HG03097 (cell line): ENCODE data around the gene TMEM203.

Experiments
- ATAC-seq: cut with Tn5 transposase; IDR thresholded peaks from one replicate; pipeline ENCODE4 v1.9.1; 2021; ENCODE audit not compliant: unreplicated experiment, low FRiP score

Gene TMEM203

DNA sequence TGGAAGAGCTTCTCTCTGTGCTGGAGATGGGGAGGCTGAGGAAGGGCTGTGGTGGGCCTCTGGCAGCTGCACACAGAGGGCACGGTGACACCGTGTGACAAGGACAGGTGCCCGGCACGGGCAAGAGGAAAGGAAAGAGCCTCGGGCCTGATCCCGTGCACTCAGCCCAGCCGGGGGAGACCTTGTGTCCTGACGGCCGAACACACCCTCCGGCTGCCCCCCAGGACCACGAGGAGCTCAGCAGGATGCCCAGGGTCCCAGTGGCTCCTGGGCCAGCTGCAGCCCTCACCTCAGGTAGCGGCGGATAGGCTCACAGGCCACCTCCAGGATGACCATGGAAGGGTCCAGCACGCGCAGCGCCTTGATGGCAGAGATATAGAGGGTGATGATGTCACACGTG, 22.6 kb downstream of the TMEM203 start:
- ATAC-seq, result no peak

DNA sequence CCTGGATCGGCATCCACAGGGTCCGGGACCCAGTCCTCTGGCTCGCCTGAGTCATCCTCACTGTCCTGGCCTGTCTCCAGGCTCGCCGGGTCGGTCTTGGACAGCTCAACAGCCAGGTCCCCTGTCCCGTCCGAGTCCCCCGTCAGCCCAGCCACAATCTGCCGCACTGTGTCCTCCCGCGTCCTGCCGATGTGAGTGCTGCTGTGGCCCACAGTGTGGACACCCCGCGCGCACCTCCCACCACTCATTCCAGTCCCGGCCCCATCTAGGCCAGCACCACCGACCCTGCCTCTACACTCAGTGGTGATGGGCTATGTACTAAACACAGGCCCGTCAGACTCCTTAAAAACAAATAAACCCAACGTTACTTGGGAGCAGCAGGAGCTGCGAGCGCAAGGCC, 23.8 kb downstream of the TMEM203 start:
- ATAC-seq, result no peak

DNA sequence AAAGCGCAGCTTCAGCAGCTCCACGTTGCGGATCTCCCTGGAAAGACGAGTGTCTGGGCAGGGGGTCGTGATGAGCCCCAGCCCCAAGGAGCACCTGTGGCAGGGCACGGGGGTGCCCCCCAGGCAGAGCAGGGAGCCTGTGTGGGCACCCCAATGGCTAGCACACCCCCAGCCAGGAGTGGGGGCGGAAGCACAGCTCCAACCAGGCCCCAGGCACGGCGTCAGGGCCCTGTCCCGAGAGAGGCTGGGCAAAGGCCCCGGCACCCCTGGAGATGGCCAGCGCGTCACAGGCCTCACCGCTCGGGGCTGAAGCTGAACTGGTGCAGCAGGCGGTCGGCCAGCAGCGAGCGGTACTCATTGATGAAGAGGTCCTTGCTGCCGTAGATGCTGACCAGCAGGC, 25.0 kb downstream of the TMEM203 start:
- no peak for ATAC-seq

DNA sequence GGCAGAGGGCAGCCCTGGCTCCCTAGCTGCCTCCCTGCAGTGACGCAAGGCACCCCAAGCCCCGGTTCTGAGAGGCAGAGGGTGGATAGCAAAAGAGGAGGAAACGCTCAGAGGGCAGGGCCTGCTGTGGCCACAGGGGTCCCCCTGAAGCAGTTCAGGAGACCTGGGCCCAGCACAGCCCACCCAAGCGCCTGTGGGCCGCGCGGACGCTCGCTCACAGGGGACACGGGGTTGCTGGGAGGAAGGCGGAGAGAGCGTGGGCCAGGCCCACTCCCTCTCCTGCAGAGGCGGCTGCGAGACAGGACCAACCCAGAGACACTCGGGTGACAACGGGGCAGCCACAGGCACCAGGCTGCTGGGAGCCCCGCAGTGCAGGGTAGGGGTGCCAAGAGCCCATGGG, 25.7 kb downstream of the TMEM203 start:
- ATAC-seq, result no peak

DNA sequence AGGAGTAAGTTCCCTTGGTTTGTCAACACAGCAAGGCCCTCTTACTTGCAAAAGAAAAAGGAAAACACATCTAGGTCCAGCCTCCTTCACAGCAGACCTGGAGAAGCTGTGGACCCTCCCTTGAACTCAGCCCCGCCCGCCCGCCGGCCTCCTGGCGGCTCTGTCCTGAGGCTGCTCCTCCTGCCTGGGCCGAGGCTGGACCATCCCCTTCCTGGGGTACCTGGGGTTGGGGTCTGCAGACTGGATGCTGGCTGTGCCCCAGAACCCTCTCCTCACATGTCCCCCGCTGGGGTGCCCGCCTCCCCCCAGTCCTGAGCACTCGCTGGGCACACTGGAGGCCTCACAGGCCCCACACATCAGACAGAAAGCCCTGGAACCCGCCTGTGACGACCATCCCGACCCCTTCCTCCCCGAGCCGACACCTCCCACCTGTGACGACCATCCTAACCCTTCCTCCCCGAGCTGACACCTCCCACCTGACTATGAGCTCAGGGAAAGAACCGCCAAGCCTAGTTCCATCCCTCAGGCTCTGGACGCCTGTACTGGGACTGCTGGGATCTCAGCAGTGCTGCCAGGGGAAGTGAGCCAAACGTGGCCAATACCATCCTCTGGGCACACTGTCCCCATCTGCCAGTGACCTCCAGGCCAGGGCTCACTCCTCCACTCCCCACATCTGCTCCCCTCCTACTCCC, 26.4 kb downstream of the TMEM203 start:
- ATAC-seq, result no peak

DNA sequence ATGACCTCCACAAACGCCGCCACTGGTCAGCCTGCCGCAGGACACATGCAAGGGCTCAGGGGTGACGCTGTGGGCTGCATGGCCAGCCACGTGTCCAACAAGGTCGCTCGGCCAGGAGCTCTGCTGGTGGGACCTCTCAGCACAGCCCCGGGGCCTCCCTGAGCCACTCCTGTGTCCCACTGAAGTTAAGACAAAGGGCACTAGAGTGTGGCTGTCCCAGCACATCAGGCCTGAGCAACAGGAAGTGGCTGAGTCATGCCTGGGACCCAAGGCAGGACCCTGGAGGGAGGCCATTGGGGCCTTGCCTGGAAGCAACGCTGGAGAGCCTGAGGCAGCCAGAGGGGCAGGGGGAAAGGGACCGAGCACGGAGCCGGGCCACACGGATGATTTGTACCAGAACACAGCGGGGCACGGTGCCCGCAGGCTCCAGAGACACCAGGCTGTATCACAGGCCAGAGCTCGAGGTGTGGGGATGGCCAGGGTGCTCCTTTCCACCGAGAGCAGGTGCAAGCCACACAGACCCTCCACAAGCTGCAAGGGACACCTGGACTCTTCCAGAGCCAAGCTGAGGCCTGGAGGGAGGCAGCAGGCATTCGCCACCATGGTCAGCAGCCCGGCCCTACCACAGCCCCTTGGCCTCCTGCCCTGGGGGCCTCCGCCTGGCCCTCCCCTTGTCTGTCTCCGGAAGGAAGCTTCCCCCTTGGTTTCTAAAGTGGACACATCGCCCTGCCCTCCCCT, 27.1 kb downstream of the TMEM203 start:
- no peak for ATAC-seq

DNA sequence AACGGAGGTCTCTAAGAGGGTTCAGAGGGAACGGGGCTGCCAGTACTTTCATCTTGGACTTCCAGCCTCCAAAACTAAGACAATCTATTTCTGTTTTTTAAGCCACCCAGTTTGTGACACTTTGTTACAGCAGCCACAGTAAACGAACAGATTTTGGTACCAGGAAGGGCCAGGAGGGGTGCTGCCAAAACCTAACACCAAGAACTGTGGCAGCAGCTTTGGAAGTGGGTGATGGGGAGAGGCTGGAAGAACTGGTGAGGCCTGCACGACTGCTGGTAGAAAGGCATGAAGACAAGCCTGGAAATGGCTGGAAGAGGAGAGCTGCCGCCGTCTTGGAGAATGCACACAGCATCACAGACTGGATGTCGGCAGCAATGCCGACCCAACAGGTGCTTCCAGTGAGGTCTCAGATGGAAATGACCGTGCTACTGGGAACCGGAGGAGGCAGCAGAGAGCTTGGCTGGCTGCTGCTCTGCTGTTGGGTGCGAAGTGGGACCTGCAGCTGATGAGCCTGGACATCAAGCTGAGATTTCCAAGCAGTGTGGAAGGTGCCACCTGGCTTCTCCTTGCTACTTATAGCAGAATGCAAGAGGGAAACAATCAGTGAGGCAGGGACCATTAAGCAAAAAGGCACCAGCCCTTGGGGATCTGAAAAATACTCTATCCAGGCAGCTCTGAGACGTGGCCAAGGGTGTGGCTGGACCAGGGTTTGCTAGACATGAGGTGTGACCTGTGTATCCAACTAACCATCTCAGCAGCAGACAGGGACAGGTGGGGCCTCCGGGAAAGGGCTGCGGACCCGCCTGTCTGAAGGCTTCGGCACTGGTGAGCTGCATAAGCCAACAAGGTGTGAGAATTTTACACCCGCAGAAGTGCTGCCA, 28.9 kb downstream of the TMEM203 start:
- no peak for ATAC-seq

DNA sequence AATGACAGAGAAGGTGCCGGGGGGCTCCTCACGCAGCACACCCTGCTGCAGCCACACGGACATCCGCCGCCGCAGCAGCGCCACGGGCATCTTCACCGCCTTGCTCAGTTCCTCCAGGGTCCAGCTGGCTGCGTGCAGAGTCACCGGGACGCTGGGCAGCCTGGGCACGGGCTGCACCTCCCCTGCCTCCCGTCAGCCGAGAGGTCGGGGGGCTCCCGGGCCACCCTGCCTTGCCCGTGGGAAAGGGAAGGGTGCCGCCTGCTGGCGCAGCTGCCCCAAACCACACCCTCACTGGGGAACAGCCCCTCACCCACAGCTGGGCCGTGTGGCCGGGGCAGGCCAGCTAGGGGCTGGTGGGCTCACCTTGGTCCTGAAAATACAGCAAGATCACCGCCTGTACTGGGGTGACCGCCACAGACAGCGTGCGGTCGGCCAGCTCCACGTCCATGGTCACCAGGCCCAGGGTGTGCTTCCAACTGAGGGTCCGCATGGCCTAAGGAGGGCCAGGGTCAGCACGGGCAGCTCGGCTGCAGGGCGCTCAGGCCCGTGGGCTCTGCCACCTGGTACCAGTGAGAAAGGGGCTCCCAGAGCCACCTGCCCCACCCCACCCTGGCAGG, 30.0 kb downstream of the TMEM203 start:
- no peak for ATAC-seq

DNA sequence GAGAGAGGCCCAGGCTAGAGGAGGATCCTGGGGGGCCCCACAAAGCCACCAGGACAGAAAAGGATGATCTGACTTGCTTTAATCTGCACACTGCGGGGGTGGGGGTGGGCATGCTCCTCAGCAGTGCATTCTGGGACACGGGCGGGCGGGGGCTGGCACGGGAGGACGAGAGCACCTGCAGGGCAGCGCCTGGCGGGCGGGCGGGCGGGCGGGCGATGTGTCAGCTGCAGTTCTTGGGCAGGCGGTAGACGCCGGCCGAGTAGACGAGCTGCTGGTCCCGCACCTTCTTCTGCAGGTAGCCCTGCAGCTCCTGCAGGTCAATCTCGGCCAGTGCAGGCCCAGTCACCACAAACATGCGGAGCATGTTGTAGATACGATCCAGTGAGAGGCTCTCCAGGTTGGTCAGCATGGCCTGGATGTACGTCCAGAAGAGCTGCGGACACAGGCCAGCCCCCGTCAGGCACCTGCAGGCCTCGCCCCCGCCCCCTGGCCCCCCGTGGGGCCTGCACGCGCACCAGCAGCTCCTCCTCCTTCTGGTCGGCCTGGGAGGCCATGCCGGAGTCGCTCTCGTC, 30.6 kb downstream of the TMEM203 start:
- no peak for ATAC-seq

DNA sequence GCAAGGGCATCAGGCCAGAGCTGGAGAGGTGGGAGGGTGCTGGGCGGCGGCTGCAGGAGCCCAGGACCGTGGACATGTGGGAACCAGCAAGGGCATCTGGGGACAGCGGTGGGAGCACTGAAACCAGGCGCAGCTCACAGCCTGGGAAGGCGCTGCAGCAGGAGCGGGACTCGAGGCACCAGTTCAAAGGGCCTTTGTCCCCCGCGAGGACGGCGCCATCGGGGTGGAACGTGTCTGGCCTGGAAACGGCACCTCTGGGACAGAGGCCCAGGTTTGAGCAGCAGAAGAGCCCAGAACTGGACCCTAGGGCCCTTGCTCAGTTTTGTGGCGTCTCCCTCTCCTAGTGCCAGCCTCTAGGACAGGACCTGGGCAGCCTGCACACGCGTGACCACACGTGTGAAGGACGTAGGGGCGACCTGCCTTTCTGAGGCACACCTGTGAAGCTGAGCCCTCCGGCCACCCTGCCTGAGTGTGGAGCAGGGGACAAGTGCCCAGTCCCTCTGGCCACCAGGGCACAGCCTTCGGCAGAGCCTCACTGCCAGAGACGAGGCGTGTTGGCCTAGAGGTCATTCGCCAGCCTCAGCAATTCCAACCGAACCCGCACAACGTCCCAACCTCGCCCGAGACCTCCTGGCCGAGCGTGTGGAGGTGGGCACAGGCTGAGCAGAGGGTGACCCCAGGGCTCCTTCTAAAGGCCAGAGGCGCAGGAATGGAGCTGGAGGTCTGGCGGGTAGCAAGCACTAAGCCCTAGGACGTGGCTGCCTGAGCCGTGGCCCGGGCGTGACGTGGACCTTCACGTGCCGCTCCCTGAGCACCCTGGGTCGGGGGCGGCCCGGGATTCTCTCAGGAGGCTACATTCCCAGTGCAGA, 31.4 kb downstream of the TMEM203 start:
- no peak for ATAC-seq

DNA sequence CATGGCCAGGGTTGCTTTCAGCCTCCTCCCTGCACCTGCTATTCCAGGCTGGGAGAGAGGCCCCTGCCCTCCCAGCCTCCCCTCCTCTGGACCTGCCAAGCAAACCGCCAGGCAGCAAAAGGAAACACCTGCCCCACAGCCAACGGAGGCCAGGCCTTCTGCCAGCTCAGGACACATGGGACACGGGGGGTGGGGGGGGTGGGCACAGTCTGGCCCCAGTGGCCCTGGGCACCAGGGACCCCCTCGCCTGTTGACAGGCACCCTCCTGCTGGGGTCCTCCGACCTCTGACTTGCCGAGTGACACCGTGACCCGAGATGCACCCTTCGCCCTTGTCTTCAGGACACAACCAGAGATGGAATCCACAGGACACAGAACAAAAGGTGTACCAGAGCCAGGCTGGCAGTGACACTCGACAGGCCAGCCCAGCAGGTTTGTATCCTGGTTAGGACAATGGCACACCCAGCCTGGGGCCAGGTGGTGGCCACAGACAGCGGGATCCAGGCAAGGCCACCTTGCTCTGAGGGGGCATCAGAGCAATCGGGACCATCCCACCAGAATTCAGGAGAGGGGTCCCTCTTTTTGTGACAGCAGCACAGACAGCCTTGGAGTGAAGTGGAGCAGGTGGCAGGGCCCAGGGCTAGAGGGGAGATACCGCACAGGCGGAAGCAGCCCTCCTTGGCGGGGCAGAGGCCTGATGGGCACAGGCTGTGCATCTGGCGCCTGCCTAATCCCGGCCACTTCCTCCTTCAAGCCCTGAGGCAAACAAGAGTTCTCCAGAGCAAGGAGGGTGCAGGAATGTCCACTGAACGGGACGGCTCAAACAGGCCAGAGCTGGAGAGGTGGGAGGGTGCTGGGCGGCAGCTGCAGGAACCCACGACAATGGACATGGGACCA, 32.3 kb downstream of the TMEM203 start:
- no peak for ATAC-seq

DNA sequence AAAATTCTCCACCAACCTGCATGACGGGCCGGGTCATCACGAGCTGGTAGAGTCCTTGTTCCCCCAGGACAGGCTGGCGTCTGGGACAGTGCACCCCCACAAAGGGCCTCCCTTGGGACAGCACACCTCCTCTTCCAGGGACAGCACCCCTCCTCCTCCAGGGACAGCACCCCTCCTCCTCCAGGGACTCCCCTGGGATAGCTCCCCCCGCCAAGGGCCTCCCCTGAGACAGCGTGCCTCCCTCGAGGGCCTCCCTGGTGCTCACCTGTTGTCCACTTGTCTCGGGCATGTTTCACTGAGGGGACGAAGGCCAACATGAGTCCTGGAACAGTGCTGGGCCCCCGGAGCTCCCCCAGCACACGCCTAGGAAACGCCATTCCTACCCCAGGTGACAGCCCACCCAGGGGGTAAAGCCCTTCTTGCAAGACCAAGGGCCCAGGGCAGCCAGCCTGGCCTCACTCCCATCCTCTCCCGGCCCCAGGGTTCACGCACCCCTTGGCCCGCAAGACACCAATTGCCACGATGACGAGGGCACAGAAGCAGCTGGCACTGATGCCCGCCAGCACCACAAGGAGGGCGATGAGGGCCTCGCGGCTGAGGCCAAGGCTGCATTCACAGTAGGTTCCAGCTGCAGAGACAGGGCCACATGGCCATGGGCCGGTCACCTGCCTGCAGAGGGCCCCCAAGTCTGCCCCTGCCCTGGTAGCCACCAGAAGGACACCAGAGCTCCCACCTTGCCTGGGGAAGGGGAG, 34.1 kb downstream of the TMEM203 start:
- no peak for ATAC-seq

DNA sequence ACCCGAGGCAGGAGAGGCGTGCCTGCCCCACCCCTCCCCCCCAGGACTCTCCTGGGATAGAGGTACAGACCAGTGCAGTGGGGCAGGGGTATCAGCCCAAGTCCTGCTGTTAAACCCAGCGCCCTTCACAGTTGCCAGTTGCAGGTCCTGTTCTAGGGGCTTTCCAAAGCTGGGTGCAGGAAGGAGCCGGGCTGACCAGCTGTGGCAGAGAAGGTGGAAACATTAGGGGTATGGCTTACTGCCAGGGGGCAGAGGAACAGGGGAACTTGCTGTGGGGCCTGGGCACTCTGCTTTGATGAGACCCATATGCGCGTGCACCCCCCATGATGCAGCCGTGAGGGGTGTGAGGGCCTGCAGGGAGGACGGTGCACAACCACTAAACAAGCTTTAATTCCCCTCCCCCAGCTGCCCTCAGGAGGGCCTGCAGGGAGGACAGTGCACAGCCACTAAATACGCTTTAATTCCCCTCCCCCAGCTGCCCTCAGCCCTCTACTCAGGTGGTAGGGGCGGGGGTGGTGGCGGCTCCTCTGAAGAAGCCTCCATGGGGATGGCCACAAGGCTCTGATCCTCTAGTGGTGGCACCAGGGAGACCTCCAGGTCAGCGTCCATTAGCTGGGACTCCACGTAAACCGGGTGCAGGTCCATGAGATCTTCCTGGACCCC, 34.8 kb downstream of the TMEM203 start:
- no peak for ATAC-seq

DNA sequence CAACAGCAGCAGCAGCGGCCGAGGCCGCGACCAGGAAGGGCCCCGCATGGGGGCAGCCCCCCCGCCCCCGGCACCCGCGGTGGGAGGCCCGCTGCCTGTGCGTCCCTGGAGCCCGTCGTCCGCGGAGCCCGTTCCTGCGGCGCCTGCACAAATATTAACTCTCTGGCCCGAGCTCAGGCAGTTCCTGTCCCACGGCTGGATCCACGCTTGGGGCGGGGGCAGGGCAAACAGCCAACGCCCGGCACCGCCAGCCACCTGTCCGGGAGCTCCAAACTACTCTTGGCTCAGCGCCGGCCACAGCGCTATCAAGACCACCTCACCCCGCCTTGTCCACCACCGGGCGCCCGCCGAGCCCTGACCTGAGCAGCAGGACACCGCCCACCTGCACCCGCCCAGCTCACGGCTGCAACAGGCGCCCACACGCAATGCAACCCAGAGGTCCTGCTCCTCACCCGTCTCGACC, 35.5 kb downstream of the TMEM203 start, which contains the start of gene LRRC26:
Gene LRRC26 (minus strand): TSS at position 156 of the 463 bp plus-strand sequence. CDS start 108 bp downstream, at position 48.
- no peak for ATAC-seq

DNA sequence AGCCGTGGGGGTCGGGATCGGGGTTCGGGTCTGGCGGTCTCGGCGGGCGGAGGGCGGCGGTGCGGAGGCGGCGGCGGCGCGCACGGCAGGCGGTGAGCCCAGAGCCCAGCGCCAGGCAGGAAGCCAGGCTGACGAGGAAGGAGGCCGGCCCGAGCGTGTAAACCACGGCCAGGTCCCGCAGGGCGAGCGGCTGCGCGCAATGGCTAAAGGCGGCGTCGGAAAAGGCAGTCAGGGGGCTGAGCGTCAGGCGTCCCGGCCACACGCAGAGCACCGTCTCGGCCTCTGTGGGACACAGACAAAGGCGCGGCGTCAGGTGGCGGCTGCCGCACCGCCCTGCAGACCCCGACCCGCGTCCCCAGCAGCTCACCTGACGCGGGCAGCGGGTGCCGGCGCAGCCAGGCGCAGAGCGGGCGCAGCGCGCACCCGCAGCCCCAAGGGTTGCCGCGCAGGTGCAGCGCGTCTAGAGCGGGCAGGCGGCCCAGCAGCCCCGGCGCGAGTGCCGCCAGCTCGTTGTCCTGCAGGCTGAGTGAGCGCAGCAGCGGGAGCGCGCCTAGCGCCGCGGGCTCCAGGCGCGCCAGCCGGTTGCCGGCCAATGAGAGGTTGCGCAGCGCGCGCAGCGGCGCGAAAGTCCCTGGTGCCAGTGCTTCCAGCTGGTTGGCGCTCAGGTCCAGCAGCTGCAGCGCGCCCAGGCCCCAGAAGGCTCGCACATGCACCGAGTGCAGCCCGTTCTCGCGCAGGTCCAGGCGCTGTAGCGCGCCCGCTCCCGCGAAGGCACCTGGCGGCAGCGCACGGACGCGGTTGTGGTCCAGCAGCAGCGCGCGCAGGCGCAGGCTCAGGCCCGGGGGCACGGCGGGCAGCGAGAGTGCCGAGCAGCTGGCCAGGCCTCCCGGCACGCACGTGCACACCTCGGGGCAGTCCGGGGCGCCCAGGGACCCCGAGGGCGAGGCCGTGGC, 36.3 kb downstream of the TMEM203 start:
- ATAC-seq, result no peak

DNA sequence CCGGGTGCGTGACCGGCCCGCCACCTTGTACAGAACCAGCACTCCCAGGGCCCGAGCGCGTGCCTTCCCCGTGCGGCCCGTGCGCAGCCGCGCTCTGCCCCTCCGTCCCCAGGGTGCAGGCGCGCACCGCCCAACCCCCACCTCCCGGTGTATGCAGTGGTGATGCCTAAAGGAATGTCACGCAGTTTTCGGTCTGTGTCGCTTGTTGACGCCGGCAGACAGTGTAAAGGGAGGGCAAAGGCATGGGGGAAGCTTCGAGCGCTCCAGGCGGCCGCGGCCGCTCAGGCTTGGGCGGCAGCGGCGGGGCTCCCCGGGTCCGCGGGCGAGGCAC, 36.9 kb downstream of the TMEM203 start:
- no peak for ATAC-seq
